Stimulated activated CD8-positive, alpha-beta memory T cell treated with anti-CD3 and anti-CD28 coated beads, Interleukin-4, amount 100 ng/mL, for 24 hours (primary cell): ENCODE data around the gene PWWP3B.
"Not testable (repeated sequence)": the region's sequence is repeated elsewhere in the genome, so short reads cannot be mapped to it uniquely, and the experiment has no call there.

Experiments used
- DNase-seq: peaks from one replicate; pipeline ENCODE4 v3.0.0-alpha.2; 2020; ENCODE audit warnings: low read depth

The PWWP3B gene

DNA sequence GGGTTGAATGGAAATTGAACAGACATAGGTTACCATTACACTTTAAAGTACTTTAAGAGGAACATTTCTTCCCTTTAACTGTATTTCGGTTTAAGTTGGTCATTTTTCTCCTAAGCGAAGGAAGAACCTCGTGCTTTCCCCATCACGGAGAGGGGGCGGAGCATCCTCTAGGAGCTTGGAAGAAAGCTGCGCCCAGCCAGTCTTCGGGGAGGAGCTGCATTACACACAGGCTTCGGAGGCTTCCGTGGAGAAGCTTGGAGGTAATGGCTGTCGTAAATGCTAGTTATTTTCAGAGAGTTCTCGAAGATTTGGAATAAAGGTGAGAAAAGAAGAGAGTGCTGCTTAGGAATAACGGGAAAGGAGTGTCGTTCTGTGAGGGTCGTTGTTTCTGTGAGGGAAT is at the start of gene PWWP3B:
Gene PWWP3B (plus strand): TSS at position 199 of the 400 bp plus-strand sequence. CDS start 37,128 bp downstream, outside the sequence.
- no peak for DNase-seq

DNA sequence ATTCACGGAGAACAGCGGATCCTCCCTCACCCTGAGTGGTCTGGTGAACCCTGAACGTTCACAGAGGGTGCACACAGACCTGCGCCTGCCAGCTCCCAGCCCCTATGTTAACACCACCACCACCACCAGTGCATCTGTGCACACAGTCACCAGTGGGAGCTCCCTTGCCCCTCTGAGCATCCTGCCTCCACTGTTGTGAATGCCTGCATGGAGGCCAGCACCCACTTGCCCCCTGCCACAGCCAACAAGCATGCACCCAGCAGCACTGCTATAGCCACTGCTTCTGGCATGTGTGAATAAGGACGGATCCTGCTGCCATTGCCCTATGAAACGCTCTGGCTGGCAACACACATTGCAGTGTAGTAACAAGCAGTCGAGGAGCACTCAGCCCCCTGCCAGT is 29.1 kb upstream of the PWWP3B start:
- no peak for DNase-seq

GRCh38 chrX:106144755-106145639 is 23.1 kb upstream of the PWWP3B start:
- no peak for DNase-seq

DNA sequence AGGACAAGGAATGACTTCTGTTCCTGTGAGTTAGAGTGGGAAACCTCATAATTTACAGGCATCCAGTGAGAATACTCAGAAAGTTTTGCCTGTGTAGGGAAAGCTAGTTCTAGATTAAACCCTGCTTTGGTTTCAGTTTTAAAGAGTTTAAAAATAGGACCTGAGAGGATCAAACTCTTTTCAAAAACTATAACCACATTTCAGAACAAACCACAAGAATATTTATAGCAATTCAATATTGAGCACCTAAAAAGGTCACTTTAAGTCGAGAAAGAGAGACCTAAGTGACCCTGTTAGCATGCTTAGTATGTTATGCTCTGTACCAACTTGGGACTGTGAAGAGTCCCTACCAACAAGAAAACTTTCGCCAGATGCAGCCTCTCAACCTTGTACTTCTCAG is 17.4 kb upstream of the PWWP3B start:
- no peak for DNase-seq

GRCh38 chrX:106159861-106160282 is 8.2 kb upstream of the PWWP3B start:
- no peak for DNase-seq

DNA sequence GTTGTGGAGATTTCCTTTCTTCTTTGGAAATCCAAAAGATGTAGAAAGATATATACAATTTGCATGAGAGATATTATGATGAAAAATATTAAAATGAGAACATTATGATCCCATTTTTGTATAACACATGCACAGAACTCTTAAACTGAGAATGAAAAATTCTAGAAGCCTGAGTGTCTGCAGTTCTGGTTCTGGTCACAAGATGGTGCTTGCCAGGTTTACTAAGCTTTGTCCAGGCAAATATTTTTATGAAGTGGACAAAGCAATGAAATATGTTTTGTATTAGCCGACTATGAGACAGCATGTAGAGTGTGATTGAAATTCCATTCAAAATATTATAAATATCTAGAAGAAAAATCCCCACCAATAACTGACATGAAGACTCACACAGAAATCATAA is 2.2 kb downstream of the PWWP3B start:
- DNase-seq = no peak

- DNase-seq = no peak
Measured at GRCh38 chrX:106171293-106171820, 3.3 kb downstream of the PWWP3B start.

DNA sequence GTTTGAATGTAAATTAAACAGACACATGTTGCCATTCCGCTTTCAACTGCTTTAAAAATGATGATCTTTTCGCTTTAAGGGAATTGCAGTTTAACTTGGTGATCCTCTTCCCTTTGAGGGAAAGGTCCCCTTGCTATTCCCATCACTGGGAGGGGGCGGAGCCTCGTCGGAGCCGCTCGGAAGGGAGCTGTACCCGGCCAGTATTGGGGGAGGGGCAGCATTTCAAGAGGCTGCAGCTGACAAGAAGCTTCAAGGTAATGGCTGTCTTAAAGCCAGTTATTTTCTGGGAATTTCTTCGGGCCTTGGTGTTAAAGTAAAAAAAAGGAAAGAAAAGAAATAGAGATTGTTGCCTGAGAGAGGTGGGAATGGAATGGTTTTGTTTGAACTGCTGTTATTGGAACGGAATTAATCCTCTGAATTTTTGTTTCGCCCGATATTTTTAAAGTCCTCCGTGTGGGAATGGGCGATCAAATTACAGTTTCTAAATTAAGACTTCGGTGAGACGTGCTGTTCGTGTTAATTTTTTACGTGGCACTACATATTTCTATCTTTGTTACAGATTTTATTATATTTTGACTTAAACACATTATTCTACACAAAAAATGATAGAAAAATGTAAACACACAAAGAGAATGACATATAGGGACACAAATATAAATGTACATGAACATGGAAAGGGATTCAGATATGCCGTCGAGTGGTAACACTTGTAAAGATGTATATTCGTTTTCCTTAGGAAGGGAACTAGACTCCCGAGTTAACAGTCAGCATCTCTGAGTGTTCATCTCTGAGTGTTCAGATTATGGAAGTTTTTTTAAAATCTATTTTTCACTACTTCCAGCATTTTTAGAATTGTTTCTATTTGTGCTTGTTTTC is 9.2 kb downstream of the PWWP3B start:
- no peak for DNase-seq

DNA sequence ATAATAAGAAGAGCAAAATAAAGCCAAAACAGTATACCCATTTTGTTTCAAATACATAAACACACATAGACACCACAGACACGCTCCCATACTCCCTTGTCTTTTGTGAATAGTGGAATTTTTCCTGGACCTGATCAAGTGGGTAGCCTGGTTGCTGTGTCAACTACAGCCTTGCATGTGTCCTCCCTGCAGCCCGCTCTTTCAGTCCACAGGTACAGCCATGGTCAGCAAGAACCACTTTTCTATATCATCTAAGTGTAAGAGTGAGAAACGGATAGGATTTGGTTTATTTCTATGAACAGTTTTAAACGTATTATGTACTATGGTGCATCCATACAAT is 9.8 kb downstream of the PWWP3B start:
- no peak for DNase-seq

DNA sequence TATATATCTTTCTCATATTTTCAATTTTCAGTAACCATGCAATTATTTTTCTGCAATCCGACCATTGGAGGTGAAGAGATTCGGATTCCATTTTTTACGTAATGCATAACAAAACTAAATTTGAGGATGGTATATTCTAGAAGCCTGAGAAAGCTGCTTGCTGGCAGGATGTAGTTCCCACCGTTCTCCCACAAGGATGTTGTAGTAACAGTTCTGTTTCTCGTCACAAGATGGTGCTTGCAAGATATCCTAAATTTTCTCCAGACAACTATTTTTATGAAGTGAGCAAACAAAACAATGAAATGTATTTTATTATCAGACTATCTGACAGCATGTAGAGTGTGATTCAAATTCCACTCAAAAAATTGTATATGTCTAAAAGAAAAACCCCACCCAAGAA is 10.7 kb downstream of the PWWP3B start:
- DNase-seq = no peak

- not testable (repeated sequence) for DNase-seq
Measured at GRCh38 chrX:106183685-106184084, 15.6 kb downstream of the PWWP3B start.

DNA sequence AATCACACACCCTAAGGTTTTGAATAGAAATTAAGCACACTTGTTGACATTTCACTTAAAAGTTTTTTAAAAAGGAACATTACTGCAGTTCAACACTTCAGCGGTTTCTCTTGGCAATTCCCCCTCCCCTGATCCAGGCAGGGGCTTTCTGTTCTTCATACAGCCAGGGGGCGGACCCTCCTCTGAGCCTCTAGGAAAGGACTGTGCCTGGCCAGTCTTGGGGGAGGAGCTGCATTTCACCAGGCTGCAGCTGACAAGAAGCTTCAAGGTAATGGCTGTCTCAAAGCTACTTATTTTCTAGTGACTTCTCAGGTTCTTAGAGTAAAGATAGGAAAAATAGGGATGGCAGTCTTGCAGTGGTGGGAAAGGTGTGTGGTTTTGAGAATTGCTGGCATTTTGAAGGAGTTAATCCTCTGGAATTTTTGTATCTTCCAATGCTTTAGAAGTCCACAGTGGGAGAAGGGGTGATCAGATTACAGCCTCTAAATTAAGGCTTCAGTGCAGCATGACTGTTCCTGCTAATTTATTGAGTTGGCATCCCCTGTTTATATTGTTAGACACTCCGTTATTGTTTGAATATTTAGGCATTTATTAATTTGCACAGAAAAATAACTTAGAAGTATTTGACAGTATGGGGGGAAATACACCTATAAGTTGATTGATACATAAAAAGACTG is 33.5 kb downstream of the PWWP3B start:
- DNase-seq = no peak

DNA sequence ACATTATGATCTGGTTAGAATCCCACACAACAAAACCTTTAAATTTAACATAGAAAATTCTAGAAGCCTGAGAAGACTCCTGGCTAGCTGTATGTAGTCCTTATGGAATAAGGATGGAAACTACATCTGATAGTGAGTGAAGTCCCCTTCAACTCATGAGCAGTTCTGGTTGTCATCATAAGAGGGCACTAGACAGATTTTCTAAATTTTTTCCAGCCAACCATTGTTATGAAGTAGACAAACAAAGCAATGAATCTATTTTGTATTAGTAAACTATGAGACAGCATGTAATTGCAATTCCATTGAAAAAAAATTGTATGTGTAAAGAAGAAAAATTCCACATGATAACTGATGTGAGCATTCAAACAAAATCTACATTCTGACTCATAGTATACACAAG is 35.2 kb downstream of the PWWP3B start:
- no peak for DNase-seq

GRCh38 chrX:106208154-106208553 is 40.0 kb downstream of the PWWP3B start:
- no peak for DNase-seq
